ENCODE data around the gene IKZF4.

GRCh38 chr12:56082967-56083366 lies 62.1 kb downstream of the IKZF4 start:
- TF ChIP-seq EZH2 (IDR thresholded peaks at IDR 0.05; ENCODE audit: insufficient read depth, low read length) (no peak), CTCF (IDR thresholded peaks at IDR 0.05; ENCODE audit: insufficient read depth, low read depth, low read length) (no peak)

Data from astrocyte (in vitro differentiated cells and primary cell).